Stimulated activated memory B cell treated with anti-CD40 and anti-IgM and Interleukin-4, amounts not matched to agents 10 μg/mL and 1 μg/mL and 100 μg/mL, for 72 hours (primary cell): ENCODE results near the gene ZNF827.

ENCODE experiments used
- ATAC-seq: fragments of 150-1000 bp; cut with Tn5 transposase; 2 replicates; pipeline ENCODE4 v1.10.0; 2021
- H3K27ac Mint-ChIP-seq: one replicate; pipeline ENCODE4 v1.8.0; 2022; ENCODE audit warnings: mild to moderate bottlenecking, mixed read lengths
- H3K27me3 Mint-ChIP-seq: one replicate; pipeline ENCODE4 v1.8.0; 2022; ENCODE audit warnings: mixed read lengths
- H3K36me3 Mint-ChIP-seq: one replicate; pipeline ENCODE4 v1.8.0; 2022; ENCODE audit warnings: mixed read lengths
- H3K4me1 Mint-ChIP-seq: one replicate; pipeline ENCODE4 v1.8.0; 2022; ENCODE audit warnings: mixed read lengths
- H3K4me3 Mint-ChIP-seq: one replicate; pipeline ENCODE4 v1.8.0; 2022; ENCODE audit warnings: mild to moderate bottlenecking, moderate library complexity, mixed read lengths
- H3K9me3 Mint-ChIP-seq: one replicate; pipeline ENCODE4 v1.8.0; 2022; ENCODE audit warnings: mixed read lengths

Gene ZNF827

GRCh38 chr4:145716200-145716599, 222.4 kb downstream of the ZNF827 start:
- Mint-ChIP-seq H3K27ac (no peak overlapping the region), H3K9me3 (peaks cover 17% of the 10 kb centered on the region), H3K4me1 (peaks cover 15% of the 10 kb centered on the region), H3K36me3 (peaks cover 5% of the 10 kb centered on the region), H3K4me3 (no peak overlapping the region), H3K27me3 (peaks cover 28% of the 10 kb centered on the region)
- ATAC-seq = no peak

GRCh38 chr4:145709843-145710242, 228.8 kb downstream of the ZNF827 start:
- Mint-ChIP-seq H3K36me3 (peaks cover 6% of the 10 kb centered on the region), H3K4me1 (no peaks in the 10 kb centered on the region), H3K27me3 (peaks cover 20% of the 10 kb centered on the region), H3K9me3 (peaks cover 22% of the 10 kb centered on the region), H3K4me3 (no peak overlapping the region), H3K27ac (no peak overlapping the region)
- no peak for ATAC-seq

GRCh38 chr4:145709336-145709735, 229.3 kb downstream of the ZNF827 start:
- ATAC-seq = no peak
- peaks cover 6% of the 10 kb centered on the region for H3K36me3 Mint-ChIP-seq
- no peak overlapping the region for H3K27ac Mint-ChIP-seq
- H3K27me3 Mint-ChIP-seq = peaks cover 15% of the 10 kb centered on the region
- no peaks in the 10 kb centered on the region for H3K4me1 Mint-ChIP-seq
- H3K4me3 Mint-ChIP-seq = no peak overlapping the region
- peaks cover 20% of the 10 kb centered on the region for H3K9me3 Mint-ChIP-seq
